Fibroblast of peridontal ligament (primary cell): ENCODE measurements around the gene BBX.

ENCODE experiments used
- DNase-seq: peaks from one replicate; pipeline ENCODE4 v3.0.0-alpha.2; 2010; ENCODE audit errors: extremely low read depth

BBX gene

GRCh38 chr3:107598926-107599771 is 76.4 kb downstream of the BBX start:
- DNase-seq, result peak; percentile 64

GRCh38 chr3:107599772-107600145 is 77.0 kb downstream of the BBX start:
- DNase-seq, result peak; percentile 45

- DNase-seq, result peak; percentile 16
These were observed 78.0 kb downstream of the BBX start for GRCh38 chr3:107600780-107601179.

- peak; percentile 76 for DNase-seq
These were observed 81.5 kb downstream of the BBX start for GRCh38 chr3:107604057-107604822.

- no peak for DNase-seq
These were observed 89.2 kb downstream of the BBX start for GRCh38 chr3:107611775-107612469.

- no peak for DNase-seq
These were observed 89.9 kb downstream of the BBX start for GRCh38 chr3:107612664-107613084.

GRCh38 chr3:107619549-107619948 is 96.8 kb downstream of the BBX start:
- DNase-seq, result no peak

GRCh38 chr3:107620534-107620933 is 97.8 kb downstream of the BBX start:
- no peak for DNase-seq

GRCh38 chr3:107621465-107621864 is 98.7 kb downstream of the BBX start:
- no peak for DNase-seq

GRCh38 chr3:107627962-107628542 is 105.3 kb downstream of the BBX start:
- DNase-seq, result peak; percentile 19

- DNase-seq, result peak; percentile 72
These were observed 106.8 kb downstream of the BBX start for GRCh38 chr3:107629566-107629965.

- no peak for DNase-seq
These were observed 108.0 kb downstream of the BBX start for GRCh38 chr3:107630779-107631178.

GRCh38 chr3:107632576-107632975 is 109.8 kb downstream of the BBX start:
- no peak for DNase-seq

- DNase-seq, result no peak
These were observed 110.8 kb downstream of the BBX start for GRCh38 chr3:107633327-107634098.

- DNase-seq, result no peak
These were observed 111.3 kb downstream of the BBX start for GRCh38 chr3:107634099-107634489.

- DNase-seq, result no peak
These were observed 114.8 kb downstream of the BBX start for GRCh38 chr3:107637416-107638183.

- DNase-seq, result peak; percentile 61
These were observed 119.0 kb downstream of the BBX start for GRCh38 chr3:107641572-107642307.

GRCh38 chr3:107643038-107643883 is 120.5 kb downstream of the BBX start:
- DNase-seq, result no peak

GRCh38 chr3:107644631-107645030 is 121.9 kb downstream of the BBX start:
- peak; percentile 15 for DNase-seq
